A549 (cell line): ENCODE results near the gene MINDY3.

Source experiments
- BHLHE40 ChIP-seq: IDR thresholded peaks from 2 replicates; pipeline ENCODE4 v1.6.1; 2012; ENCODE audit warnings: low read depth, low read length, inconsistent platforms
- CBX2 ChIP-seq: fragments of 200-600 bp; sonication (generic); IDR thresholded peaks from 2 replicates; pipeline ENCODE4 v1.6.1; 2016; ENCODE audit warnings: low read depth, mild to moderate bottlenecking, borderline replicate concordance
- CEBPB ChIP-seq, 2 experiments: fragments of >200 bp in 1 of 2; sonication (Bioruptor Twin) in 1 of 2; formaldehyde crosslinking in 1 of 2; IDR thresholded peaks; 2 replicates each; pipeline ENCODE4 v1.6.1; 2012 to 2016
- EP300 ChIP-seq, 2 experiments: fragments of >200 bp; sonication (Bioruptor Twin); formaldehyde crosslinking; IDR thresholded peaks; 2 replicates in 1 of 2; 3 replicates in 1 of 2; pipeline ENCODE4 v1.6.1; 2016 to 2017
- MAFK ChIP-seq: fragments of 450-650 bp; IDR thresholded peaks from 2 replicates; pipeline ENCODE4 v1.6.1; 2014; ENCODE audit not compliant: partially characterized antibody
- PHF8 ChIP-seq: fragments of 200-600 bp; sonication (generic); IDR thresholded peaks from 2 replicates; pipeline ENCODE4 v1.6.1; 2016; ENCODE audit warnings: low read depth, mild to moderate bottlenecking, antibody characterized with exemption, moderate library complexity, borderline replicate concordance
- POLR2A ChIP-seq: IDR thresholded peaks from 2 replicates; pipeline ENCODE4 v1.6.1; 2012; ENCODE audit warnings: mild to moderate bottlenecking, low read length
- POLR2AphosphoS2 ChIP-seq: conservative IDR thresholded peaks from 2 replicates; pipeline ENCODE4 v1.6.1; 2012; ENCODE audit warnings: low read length, improper control_type of control experiment, inconsistent platforms
- RNF2 ChIP-seq: fragments of 200-600 bp; sonication (generic); IDR thresholded peaks from 2 replicates; pipeline ENCODE4 v1.6.1; 2016; ENCODE audit warnings: low read depth, mild to moderate bottlenecking, antibody characterized with exemption, moderate library complexity, borderline replicate concordance
- TF ChIP-seq, protein P1 (sequence below): fragments of >200 bp; sonication (Bioruptor Twin); formaldehyde crosslinking; IDR thresholded peaks from 3 replicates; pipeline ENCODE4 v1.5.1; 2016
- TF ChIP-seq, protein P2 (sequence below): fragments of 200-600 bp; sonication (generic); IDR thresholded peaks from 2 replicates; pipeline ENCODE4 v1.6.1; 2016; ENCODE audit warnings: antibody characterized with exemption, mild to moderate bottlenecking, moderate library complexity
- TF ChIP-seq, protein P3 (sequence below): IDR thresholded peaks from 2 replicates; pipeline ENCODE4 v1.6.1; 2012; ENCODE audit warnings: low read depth, borderline replicate concordance

DNA sequence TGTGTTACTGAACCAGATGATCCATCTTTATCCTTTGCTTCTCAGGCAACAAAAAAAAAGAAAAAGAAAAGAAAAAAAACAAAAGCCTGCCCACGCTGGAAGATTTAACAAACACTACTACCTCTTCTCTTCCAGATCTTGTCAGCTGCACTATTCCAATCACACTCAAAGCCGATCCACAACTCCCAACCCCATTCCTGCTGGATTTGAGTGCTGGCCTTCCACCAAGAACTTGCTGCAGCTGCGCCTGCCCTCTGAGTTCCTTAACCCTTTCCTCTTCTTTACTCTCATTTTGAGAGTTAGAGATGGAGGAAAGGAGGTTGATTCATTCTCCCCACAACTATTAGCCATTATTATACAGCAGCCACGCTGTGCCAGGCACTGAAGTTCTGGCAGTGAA lies 124.5 kb downstream of the MINDY3 start:
- TF ChIP-seq, protein P1, sequence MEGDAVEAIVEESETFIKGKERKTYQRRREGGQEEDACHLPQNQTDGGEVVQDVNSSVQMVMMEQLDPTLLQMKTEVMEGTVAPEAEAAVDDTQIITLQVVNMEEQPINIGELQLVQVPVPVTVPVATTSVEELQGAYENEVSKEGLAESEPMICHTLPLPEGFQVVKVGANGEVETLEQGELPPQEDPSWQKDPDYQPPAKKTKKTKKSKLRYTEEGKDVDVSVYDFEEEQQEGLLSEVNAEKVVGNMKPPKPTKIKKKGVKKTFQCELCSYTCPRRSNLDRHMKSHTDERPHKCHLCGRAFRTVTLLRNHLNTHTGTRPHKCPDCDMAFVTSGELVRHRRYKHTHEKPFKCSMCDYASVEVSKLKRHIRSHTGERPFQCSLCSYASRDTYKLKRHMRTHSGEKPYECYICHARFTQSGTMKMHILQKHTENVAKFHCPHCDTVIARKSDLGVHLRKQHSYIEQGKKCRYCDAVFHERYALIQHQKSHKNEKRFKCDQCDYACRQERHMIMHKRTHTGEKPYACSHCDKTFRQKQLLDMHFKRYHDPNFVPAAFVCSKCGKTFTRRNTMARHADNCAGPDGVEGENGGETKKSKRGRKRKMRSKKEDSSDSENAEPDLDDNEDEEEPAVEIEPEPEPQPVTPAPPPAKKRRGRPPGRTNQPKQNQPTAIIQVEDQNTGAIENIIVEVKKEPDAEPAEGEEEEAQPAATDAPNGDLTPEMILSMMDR: no peak
- TF ChIP-seq MAFK: no peak
- TF ChIP-seq, protein P2, sequence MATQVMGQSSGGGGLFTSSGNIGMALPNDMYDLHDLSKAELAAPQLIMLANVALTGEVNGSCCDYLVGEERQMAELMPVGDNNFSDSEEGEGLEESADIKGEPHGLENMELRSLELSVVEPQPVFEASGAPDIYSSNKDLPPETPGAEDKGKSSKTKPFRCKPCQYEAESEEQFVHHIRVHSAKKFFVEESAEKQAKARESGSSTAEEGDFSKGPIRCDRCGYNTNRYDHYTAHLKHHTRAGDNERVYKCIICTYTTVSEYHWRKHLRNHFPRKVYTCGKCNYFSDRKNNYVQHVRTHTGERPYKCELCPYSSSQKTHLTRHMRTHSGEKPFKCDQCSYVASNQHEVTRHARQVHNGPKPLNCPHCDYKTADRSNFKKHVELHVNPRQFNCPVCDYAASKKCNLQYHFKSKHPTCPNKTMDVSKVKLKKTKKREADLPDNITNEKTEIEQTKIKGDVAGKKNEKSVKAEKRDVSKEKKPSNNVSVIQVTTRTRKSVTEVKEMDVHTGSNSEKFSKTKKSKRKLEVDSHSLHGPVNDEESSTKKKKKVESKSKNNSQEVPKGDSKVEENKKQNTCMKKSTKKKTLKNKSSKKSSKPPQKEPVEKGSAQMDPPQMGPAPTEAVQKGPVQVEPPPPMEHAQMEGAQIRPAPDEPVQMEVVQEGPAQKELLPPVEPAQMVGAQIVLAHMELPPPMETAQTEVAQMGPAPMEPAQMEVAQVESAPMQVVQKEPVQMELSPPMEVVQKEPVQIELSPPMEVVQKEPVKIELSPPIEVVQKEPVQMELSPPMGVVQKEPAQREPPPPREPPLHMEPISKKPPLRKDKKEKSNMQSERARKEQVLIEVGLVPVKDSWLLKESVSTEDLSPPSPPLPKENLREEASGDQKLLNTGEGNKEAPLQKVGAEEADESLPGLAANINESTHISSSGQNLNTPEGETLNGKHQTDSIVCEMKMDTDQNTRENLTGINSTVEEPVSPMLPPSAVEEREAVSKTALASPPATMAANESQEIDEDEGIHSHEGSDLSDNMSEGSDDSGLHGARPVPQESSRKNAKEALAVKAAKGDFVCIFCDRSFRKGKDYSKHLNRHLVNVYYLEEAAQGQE: no peak
- no peak for TF ChIP-seq POLR2A
- TF ChIP-seq, protein P3, sequence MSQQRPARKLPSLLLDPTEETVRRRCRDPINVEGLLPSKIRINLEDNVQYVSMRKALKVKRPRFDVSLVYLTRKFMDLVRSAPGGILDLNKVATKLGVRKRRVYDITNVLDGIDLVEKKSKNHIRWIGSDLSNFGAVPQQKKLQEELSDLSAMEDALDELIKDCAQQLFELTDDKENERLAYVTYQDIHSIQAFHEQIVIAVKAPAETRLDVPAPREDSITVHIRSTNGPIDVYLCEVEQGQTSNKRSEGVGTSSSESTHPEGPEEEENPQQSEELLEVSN: no peak
- no peak for TF ChIP-seq BHLHE40
- no peak for TF ChIP-seq CBX2
- no peak for TF ChIP-seq EP300 (IDR thresholded peaks at IDR 0.05)
- no peak for TF ChIP-seq CEBPB (IDR thresholded peaks at IDR 0.05)
- TF ChIP-seq RNF2: no peak
- TF ChIP-seq PHF8: no peak
- no peak for TF ChIP-seq POLR2AphosphoS2
